HEK293 (cell line): ENCODE measurements around the gene SUSD3.

Source experiments
- BCL11B ChIP-seq: fragments of 450-650 bp; formaldehyde crosslinking; IDR thresholded peaks from 2 replicates; pipeline ENCODE4 v1.5.1; 2016; ENCODE audit warnings: low read depth, missing biosample characterization, missing genetic modification characterization
- SP7 ChIP-seq: fragments of 450-650 bp; formaldehyde crosslinking; IDR thresholded peaks from 2 replicates; pipeline ENCODE4 v1.5.1; 2016; ENCODE audit warnings: missing biosample characterization, missing genetic modification characterization
- ZNF140 ChIP-seq: fragments of 450-650 bp; formaldehyde crosslinking; IDR thresholded peaks from 2 replicates; pipeline ENCODE4 v1.5.1; 2016; ENCODE audit warnings: missing biosample characterization, missing genetic modification characterization
- ZNF521 ChIP-seq: fragments of 450-650 bp; formaldehyde crosslinking; IDR thresholded peaks from 2 replicates; pipeline ENCODE4 v1.5.1; 2017; ENCODE audit warnings: missing biosample characterization, mild to moderate bottlenecking, missing genetic modification characterization
- ZNF558 ChIP-seq: fragments of 450-650 bp; formaldehyde crosslinking; IDR thresholded peaks from 2 replicates; pipeline ENCODE4 v1.5.1; 2016; ENCODE audit warnings: missing biosample characterization, missing genetic modification characterization
- TF ChIP-seq, protein P1 (sequence below): fragments of 450-650 bp; formaldehyde crosslinking; IDR thresholded peaks from 2 replicates; pipeline ENCODE4 v1.5.1; 2016; ENCODE audit warnings: missing biosample characterization, missing genetic modification characterization
- TF ChIP-seq, protein P2 (sequence below): fragments of 450-650 bp; formaldehyde crosslinking; IDR thresholded peaks from 2 replicates; pipeline ENCODE4 v1.5.1; 2016; ENCODE audit warnings: missing biosample characterization, missing genetic modification characterization

DNA sequence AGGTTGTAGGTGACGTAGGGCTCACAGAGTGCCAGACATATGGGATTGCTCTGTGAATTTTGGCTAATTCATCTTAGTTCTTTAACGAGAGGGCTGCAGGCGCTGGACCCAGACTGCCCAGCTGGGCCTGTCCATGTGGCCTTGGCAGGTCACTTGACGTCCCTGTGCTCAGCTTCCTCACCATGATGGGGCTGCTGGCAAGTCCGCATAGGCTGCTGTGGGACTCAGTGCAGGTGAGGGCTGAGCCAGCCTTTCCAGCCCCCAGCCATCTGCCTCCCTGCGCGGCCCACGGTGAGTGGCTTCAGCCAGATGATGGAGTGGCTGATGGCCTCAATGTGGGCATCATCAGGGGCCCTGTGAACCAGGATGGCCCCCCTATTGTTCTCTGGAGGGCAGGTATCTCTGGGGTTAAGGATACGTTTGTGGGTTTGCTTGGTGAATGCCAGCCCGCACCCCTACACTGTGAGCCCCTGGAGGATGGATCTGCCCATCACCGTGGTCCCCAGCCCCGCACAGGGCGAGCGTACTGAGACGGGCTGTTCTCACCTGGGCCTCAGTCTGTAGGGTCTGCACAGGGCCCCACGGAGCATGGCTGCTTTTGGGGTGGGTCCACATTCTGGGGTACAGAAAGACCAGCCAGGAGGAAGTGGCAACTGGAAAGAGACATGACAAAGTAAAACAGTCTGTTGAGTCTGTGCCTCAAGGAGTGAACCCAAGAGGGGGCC is 41.2 kb downstream of the SUSD3 start:
- TF ChIP-seq, protein P1, sequence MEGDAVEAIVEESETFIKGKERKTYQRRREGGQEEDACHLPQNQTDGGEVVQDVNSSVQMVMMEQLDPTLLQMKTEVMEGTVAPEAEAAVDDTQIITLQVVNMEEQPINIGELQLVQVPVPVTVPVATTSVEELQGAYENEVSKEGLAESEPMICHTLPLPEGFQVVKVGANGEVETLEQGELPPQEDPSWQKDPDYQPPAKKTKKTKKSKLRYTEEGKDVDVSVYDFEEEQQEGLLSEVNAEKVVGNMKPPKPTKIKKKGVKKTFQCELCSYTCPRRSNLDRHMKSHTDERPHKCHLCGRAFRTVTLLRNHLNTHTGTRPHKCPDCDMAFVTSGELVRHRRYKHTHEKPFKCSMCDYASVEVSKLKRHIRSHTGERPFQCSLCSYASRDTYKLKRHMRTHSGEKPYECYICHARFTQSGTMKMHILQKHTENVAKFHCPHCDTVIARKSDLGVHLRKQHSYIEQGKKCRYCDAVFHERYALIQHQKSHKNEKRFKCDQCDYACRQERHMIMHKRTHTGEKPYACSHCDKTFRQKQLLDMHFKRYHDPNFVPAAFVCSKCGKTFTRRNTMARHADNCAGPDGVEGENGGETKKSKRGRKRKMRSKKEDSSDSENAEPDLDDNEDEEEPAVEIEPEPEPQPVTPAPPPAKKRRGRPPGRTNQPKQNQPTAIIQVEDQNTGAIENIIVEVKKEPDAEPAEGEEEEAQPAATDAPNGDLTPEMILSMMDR (tag by site-specific recombination) = no peak
- TF ChIP-seq BCL11B (tag by site-specific recombination) (no peak), SP7 (no peak), ZNF140 (tag by site-specific recombination) (no peak), ZNF558 (tag by site-specific recombination) (no peak), ZNF521 (tag by site-specific recombination) (no peak)
- TF ChIP-seq, protein P2, sequence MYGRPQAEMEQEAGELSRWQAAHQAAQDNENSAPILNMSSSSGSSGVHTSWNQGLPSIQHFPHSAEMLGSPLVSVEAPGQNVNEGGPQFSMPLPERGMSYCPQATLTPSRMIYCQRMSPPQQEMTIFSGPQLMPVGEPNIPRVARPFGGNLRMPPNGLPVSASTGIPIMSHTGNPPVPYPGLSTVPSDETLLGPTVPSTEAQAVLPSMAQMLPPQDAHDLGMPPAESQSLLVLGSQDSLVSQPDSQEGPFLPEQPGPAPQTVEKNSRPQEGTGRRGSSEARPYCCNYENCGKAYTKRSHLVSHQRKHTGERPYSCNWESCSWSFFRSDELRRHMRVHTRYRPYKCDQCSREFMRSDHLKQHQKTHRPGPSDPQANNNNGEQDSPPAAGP (tag by site-specific recombination) = no peak
